ENCODE results near the gene GSN. TPM values are rescaled to one million over a fixed set of nuclear protein-coding genes. Genes with fewer than 3 reads are reported as not detected.

Gene GSN
- total and polyA plus RNA-seq, 2 of the 13 experiments (the other 11 are each of a cell fraction or from before 2014, with no cell fraction given): 294 to 307 TPM

GRCh38 chr9:121322737-121323448 lies 54.9 kb downstream of the GSN start (continued):
- TF ChIP-seq MLXIP (CRISPR knock-in tag; IDR thresholded peaks at IDR 0.05; ENCODE audit: borderline replicate concordance): no peak
- TF ChIP-seq TOPORS (CRISPR knock-in tag; IDR thresholded peaks at IDR 0.05): no peak
- no peak for TF ChIP-seq KLF11 (CRISPR knock-in tag; IDR thresholded peaks at IDR 0.05)
- no peak for TF ChIP-seq SIX4 (CRISPR knock-in tag; IDR thresholded peaks at IDR 0.05)
- no peak for TF ChIP-seq PRPF4 (IDR thresholded peaks at IDR 0.05; ENCODE audit: low read depth, low read length, poor library complexity, severe bottlenecking)

GRCh38 chr9:121323449-121324151 lies 55.6 kb downstream of the GSN start:
- intact Hi-C loops (cut with micrococcal nuclease; ENCODE audit: unreplicated experiment) (loop anchor here (5.0 kb wide), 1 partner anchor 36 kb away; no protein-coding TSS in a partner anchor), in situ Hi-C loops (cut with HindIII; ENCODE audit: extremely low pct_ligation_motif_present, low pct_unique_long_range_greater_than_20kb) (loop anchor here (5.0 kb wide), 1 partner anchor 49 kb away; the partner anchor contains the start of gene STOM)
- DNase-seq (ENCODE audit: low spot score) (no peak), FAIRE-seq (no peak), ATAC-seq (no peak)
- Histone ChIP-seq H4K20me1 (ENCODE audit: insufficient read depth, low read length) (no peaks in the 10 kb centered on the region; the same call in 1 of the 2 replicates), H3K27ac (ENCODE audit: extremely low read length, insufficient read depth, low read length) (peak overlapping the region; percentile 86), H2AFZ (ENCODE audit: low read length) (no peak overlapping the region), H3K79me2 (ENCODE audit: insufficient read depth, low read length) (no peaks in the 10 kb centered on the region), H3K27me3 (ENCODE audit: control insufficient read depth in 1 of 2, insufficient read depth in 2 of 2, low read length in 2 of 2) (no peaks in the 10 kb centered on the region), H3K4me1 (ENCODE audit: insufficient read depth, low read length) (peaks cover 66% of the 10 kb centered on the region), H3K4me2 (ENCODE audit: low read depth, low read length) (no peak overlapping the region), H3K9me3 (ENCODE audit: low read length) (no peaks in the 10 kb centered on the region), H3K36me3 (replicated peaks in 1 of 2; ENCODE audit: control insufficient read depth in 1 of 2, insufficient read depth in 2 of 2, low read length in 2 of 2) (peaks cover 40 to 66% of the 10 kb centered on the region in 2 experiments), H3K4me3 (replicated peaks in 1 of 3; ENCODE audit: insufficient read depth in 1 of 3, low read depth in 2 of 3, low read length in 3 of 3) (no peak overlapping the region), H3K9ac (ENCODE audit: insufficient read depth, low read depth, low read length) (no peak overlapping the region)
- ChIA-PET CTCF (ENCODE audit: low intra/inter-chr PET ratio, low total read pairs) (no interaction called here), POLR2A (interaction anchor here (1.7 to 2.0 kb wide), 3 partner anchors 26 to 56 kb away, joined by 5 to 11 read pairs (median 6); partner anchors contain the start of gene GSN)
- over 99% methylated on average over 10 of the region's 10 CpGs for WGBS (ENCODE audit: low lambda C conversion rate)
- TF ChIP-seq ATAD3A (CRISPR knock-in tag; IDR thresholded peaks at IDR 0.05): no peak
- peak; percentile 90 for TF ChIP-seq MAFF (IDR thresholded peaks at IDR 0.05; ENCODE audit: low read depth, low read length)
- TF ChIP-seq MAFK (conservative IDR thresholded peaks at IDR 0.05 in 1 of 2, IDR thresholded peaks at IDR 0.05 in 1 of 2; ENCODE audit: low read length in 2 of 2): peak; percentile 92 to 94
- no TSS peak for BruUV-seq (replicated peaks)

All from HepG2 (cell line).